ENCODE measurements around the gene IRF4. TPM values are rescaled to one million over a fixed set of nuclear protein-coding genes. Genes with fewer than 3 reads are reported as not detected.

The IRF4 gene
- 0.10 TPM in 1 of 2 replicates, not detected in the other for total RNA-seq (2014; rRNA removed; shearing (Covaris generic))
- polyA plus RNA-seq (2015; cell fraction: cytosol; rRNA removed): 0.02 TPM in 1 of 2 replicates, not detected in the other
- not detected in 2 replicates for polyA plus RNA-seq (2015; cell fraction: nucleus; rRNA removed)

DNA sequence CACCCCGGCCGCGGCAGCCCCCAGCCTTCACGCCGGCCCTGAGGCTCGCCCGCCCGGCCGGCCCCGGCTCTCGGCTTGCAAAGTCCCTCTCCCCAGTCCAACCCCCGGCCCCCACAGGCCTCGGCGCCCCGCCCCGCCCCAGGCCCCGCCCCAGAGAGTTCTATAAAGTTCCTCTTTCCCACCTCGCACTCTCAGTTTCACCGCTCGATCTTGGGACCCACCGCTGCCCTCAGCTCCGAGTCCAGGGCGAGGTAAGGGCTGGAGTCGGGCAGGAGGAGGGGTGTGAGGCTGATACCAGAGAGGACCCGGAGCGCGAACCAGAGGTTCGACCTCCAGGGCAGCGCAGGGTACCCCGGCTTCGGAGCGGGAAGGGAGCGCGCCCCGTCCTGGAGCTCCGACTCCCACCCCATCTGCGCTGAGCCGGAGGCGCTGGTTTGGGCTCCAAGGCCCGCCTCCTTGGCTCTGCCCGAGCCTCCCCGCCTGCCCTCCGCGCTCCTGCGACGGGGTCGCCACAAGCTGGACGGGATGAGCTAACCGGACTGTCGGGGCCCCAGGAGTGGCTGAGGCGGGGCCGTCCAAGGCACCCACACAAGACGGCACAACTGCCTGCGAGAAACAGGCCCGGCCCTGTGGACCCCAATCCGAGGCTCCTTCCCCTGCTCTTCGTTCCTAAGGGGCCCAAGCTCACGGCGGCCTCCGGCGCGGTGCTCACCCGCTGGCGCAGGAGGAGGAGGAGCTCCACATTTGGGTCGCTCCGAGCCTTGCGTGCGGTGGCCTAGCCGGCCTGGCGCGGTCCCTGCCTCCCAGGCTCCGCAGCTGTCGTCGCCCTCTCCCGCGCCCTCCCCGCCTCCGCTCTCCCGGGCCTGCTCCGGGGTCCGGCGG lies at the start of gene IRF4:
Gene IRF4, plus strand, starts transcription at position 194 of the 882 bp plus-strand sequence. CDS start 1,401 bp downstream, outside the sequence.
- no peak for DNase-seq (ENCODE audit: low read depth)

DNA sequence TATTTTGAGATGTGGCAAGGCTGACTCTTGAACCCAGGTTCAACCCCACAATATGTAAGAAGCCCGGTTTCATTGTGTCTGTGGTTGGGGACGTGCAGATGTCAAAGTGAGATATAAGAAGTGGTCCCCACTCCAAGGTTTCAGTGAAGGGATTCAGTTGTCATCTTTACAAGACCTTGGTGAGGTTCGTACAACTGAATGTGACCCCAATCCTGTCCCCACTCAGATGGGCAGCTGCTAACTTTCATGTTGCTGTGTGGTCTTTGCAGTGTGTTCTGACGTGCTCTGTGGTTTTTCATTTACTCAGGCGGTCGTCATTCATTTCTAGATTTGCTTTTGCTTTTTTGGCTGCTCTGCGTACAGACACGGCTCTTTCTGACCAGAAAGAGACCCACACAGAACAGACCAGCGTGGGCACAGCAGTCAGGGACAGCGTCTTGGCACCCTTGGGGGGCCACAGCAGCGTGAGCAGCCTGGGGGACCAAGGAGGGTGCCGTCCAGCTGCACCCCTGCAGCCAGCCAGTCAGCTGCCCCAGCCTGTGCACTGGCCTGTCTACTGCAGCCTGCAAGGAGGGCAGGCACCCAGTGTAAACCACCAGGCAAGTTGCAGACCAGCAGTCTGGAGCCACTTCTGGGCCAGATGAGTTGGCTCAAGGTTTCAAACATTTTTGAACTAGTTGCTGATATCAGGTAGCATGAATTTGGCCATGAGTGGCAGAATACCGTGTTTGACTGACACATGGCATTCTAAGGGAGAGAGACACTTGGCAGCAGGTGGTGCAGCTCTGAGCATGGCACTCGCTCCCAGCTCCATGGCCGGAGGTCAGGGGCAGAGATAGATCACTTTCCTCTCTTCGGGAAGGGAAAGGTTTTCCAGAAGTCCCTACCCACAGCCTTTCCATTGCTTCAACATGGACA lies 49.4 kb upstream of the IRF4 start:
- DNase-seq (ENCODE audit: low read depth): no peak

DNA sequence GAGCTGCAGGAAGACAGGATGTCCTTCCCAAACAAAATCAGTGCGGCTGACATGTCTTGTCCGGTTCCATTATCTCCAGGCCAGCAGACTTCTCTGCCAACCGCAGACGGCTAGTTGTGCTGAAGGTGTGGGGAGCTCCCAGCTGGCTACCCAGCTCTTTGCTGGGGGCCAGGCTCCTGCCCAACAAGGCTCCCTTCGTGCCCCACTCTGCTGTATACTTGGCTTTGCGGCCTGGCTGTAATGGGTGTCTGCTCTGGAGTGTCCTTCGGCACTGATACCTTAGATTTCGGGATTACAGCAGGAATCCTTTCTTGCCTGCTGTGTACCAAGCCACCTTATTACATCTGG lies 48.7 kb upstream of the IRF4 start:
- no peak for DNase-seq (ENCODE audit: low read depth)

- no peak for DNase-seq (ENCODE audit: low read depth)
Measured at GRCh38 chr6:343226-343935, 48.2 kb upstream of the IRF4 start.

GRCh38 chr6:343960-344815 lies 47.4 kb upstream of the IRF4 start:
- DNase-seq (ENCODE audit: low read depth): no peak

- no peak for DNase-seq (ENCODE audit: low read depth)
Measured at GRCh38 chr6:344816-345340, 46.7 kb upstream of the IRF4 start.

DNA sequence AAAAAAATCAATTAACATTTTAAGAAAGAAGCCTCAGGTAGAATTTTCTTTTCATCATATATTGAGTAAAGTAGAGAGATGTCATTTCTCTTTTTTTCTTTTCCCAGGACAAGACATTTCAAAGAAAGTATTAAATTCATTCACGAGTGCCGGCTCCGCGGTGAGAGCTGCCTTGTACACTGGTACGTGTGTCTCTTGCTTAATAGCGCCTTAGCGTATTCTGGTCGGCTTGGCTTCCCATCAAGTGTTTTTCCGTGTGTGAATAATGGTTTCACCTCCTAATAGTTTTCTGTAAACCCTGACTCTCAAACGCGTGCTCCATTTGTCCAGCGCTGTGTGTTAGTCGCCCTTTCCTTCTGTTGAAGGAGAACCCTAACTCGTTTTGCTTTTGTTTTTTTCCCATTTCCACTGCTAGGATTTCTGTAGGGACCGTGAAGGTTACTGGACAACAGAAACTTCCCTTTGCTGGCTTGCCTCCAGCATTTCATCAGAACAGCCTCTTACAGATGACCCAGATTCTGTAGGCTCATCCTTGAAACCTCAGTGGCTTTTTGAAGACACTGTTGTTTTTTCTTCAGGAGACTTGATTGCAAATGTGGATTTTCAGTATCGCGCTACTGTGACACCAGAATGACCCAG lies 45.7 kb upstream of the IRF4 start:
- no peak for DNase-seq (ENCODE audit: low read depth)

DNA sequence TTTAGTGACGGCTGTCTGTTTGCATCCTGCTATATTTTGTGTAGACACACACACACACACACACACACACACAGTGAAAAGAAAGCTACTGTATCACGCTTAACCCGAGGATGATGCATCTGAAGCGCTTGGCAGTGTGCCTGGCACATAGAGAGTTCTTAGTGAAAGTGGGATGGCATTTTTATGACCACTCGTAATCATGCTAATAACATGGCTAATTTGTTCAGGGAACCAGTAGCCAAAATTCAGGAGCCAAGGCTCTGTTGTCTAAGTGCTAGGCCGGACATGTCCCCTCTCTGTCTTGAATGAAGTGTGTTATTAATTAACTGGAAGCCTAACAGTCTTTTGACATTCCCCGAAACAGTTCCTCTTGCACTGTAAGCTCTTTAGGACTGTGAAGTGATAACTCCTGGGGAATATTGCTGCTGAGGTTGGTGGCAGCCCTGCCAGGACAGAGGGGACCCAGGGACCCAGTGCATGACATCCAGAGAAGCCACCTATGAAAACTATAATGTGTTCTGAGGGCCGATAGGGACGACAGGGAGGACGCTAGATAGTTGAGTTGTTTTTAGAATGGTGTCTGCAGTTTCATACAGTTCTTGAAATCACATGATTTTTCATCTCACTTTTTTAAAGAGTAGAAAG lies 45.0 kb upstream of the IRF4 start:
- DNase-seq (ENCODE audit: low read depth): no peak

DNA sequence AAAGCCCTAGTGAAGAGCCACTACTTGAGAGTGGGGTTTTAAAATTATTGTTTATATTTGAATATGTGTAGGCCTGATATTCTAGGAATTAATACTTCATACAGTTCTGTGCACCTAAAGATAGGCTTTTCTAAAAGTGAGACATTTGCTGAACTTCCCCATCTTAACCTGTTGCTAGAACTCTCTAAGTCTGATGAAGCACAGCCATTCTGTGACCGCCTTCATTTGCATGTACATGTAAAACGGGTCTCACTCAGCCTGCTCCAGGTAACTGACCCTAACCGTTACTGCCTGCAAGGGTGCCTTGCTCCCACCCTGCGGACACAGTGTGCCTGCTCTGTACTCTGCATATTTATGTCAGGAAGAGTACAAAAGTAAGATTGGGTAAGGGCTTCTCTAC lies 44.3 kb upstream of the IRF4 start:
- DNase-seq (ENCODE audit: low read depth): no peak

GRCh38 chr6:347951-348859 lies 43.3 kb upstream of the IRF4 start:
- DNase-seq (ENCODE audit: low read depth): no peak

DNA sequence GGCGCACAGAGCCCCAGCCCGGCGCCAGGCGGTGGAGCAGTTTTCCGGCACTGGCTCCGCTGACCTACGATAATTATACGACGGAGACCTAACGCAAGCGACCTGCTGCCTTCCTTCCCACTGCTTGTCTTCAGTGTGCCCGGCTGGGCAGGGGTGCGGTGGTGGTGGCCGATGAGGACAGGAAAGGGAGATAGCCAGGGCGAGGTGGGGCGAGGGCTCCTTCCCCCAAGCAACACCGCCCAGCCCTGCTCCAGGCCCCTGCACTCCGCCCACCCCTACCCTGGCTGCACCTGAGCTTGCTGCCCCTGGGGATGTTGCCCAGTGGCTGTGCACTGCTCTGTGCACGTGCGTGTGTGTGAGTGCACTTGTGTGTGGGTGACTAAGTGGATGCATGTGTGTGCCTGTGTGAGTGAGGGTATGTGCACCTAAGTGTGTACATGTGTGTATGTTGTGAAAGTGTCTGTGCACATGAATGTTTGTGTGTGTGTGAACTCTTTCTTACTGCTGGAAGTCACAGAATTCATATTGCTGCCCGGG lies 42.6 kb upstream of the IRF4 start:
- DNase-seq (ENCODE audit: low read depth): no peak

DNA sequence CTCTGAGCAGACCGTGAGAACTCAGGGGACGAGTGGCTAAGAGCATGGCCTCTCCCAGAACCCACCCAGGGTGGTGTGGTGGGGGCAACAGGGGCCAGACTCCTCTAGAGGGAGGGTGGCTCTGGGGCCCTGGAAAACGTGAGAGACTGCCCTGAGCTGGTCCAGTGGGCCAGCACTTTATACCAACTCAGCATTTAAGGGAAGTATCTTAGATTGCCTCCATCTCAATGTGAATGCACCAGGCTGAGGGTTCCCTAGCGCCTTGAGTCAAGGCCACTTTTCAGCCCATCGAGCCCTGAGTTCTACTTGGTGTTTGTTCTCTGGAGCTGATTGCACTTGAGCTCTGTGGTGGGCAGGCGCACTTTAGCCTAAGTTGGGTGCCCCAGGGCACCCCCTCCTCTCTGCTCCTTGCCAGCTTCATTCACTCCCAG lies 42.0 kb upstream of the IRF4 start:
- no peak for DNase-seq (ENCODE audit: low read depth)

DNA sequence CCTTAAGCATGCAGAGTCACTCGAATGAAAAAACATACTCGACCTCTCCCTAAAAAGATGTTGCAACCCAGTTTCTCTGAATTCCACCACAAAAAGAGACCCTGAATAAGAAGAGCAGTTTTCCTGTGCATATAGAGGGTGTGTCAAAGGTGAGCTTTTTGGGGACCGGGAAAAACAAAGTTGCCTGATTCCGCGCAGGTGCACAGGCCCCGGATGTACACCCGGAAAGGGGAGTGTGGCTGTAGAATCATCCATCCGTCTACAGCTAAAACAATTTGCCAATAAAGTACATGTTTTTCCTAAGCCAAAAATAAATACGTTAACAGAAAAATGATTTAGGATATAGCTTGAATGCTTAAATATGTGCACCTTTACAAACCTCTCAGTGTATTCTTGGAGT lies 41.2 kb upstream of the IRF4 start:
- no peak for DNase-seq (ENCODE audit: low read depth)

- no peak for DNase-seq (ENCODE audit: low read depth)
Measured at GRCh38 chr6:351011-351866, 40.3 kb upstream of the IRF4 start.

DNA sequence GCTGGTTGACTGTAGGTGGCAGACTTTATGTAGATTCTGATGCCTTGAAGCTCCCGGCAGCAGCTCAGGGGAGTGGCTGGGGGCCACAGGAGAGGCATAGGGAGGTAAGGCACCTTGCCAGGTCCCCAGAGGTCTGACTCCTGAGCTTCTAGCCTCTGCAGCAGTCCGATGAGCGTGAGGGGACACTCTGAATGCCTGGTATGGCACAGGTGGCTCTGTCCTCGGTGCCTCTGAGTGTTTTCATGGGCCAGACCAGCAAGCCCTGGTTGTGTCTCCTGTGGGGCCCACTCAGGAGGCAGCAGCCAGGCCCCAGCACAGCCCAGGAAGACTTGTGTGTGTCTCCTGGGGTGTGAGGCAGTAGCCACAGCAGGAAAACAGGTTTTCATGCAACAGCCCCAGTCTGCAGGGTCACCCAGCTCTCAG lies 39.7 kb upstream of the IRF4 start:
- no peak for DNase-seq (ENCODE audit: low read depth)

DNA sequence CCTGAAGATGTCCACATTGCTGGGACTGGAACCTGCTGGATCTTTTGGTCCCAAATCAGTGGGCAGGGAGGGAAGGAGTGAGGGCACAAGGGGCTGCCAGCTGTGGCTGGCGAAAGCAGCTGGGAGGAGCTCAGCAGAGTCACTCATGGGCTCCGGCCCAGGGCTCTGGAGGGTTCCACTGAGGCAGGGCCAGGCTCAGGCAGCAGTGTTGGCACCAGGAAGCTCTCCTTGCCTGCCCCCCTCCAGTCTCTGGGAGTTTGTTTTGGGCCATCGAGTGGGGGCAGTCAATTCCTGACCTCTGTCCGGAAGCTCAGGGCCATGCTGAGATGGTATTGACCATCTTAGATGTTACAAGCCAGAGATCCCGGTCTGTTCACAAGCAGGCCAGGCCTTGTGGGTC lies 39.1 kb upstream of the IRF4 start:
- DNase-seq (ENCODE audit: low read depth): no peak

All from HT1080 (cell line).